Measurements from ENCODE around the gene MYH6. TPM values are rescaled to one million over a fixed set of nuclear protein-coding genes. Genes with fewer than 3 reads are reported as not detected.

The MYH6 gene
- total RNA-seq, 1 donor: not detected

GRCh38 chr14:23376482-23377197, 31.4 kb downstream of the MYH6 start, which contains the start of gene CMTM5:
TSS of gene CMTM5 (plus strand) at chr14:23377046. CDS start at chr14:23377252, 206 bp downstream.
- no peaks in the 10 kb centered on the region for H3K4me1 ChIP-seq (ENCODE audit: insufficient read depth, low read length)
- no peaks in the 10 kb centered on the region for H3K36me3 ChIP-seq (ENCODE audit: insufficient read depth, low read length)
- no peaks in the 10 kb centered on the region for H4K20me1 ChIP-seq (ENCODE audit: insufficient read depth, low read length)
- H3K27me3 ChIP-seq (ENCODE audit: insufficient read depth, low read length): peaks cover 17% of the 10 kb centered on the region
- no peak within 1 kb of the TSS for H3K4me3 ChIP-seq (ENCODE audit: insufficient read depth, low read length)
- H2AFZ ChIP-seq (ENCODE audit: low read length): no peak within 1 kb of the TSS
- no peak within 1 kb of the TSS for H3K27ac ChIP-seq (ENCODE audit: low read depth, low read length)
- H3K79me2 ChIP-seq (ENCODE audit: insufficient read depth, low read length): no peaks in the 10 kb centered on the region
- peak; percentile 86 for DNase-seq (ENCODE audit: insufficient read length, low spot score, missing footprints)
- TF ChIP-seq CTCF (IDR thresholded peaks at IDR 0.05; ENCODE audit: extremely low read depth, low read depth, low read length): no peak
- H3K9me3 ChIP-seq (ENCODE audit: low read depth, low read length): no peaks in the 10 kb centered on the region
- H3K4me2 ChIP-seq (ENCODE audit: insufficient read depth, low read length): no peak within 1 kb of the TSS

- no peak overlapping the region for H3K27ac ChIP-seq (ENCODE audit: low read depth, low read length)
- H3K79me2 ChIP-seq (ENCODE audit: insufficient read depth, low read length): no peaks in the 10 kb centered on the region
- H2AFZ ChIP-seq (ENCODE audit: low read length): no peak overlapping the region
- H3K27me3 ChIP-seq (ENCODE audit: insufficient read depth, low read length): peaks cover 21% of the 10 kb centered on the region
- H3K4me3 ChIP-seq (ENCODE audit: insufficient read depth, low read length): no peak overlapping the region
- no peaks in the 10 kb centered on the region for H3K4me1 ChIP-seq (ENCODE audit: insufficient read depth, low read length)
- no peak for TF ChIP-seq CTCF (IDR thresholded peaks at IDR 0.05; ENCODE audit: extremely low read depth, low read depth, low read length)
- H4K20me1 ChIP-seq (ENCODE audit: insufficient read depth, low read length): no peaks in the 10 kb centered on the region
- DNase-seq (ENCODE audit: insufficient read length, low spot score, missing footprints): no peak
- H3K4me2 ChIP-seq (ENCODE audit: insufficient read depth, low read length): no peak overlapping the region
- no peaks in the 10 kb centered on the region for H3K36me3 ChIP-seq (ENCODE audit: insufficient read depth, low read length)
- no peaks in the 10 kb centered on the region for H3K9me3 ChIP-seq (ENCODE audit: low read depth, low read length)
Observed at GRCh38 chr14:23375527-23376251, 32.4 kb downstream of the MYH6 start.

- Histone ChIP-seq H3K4me2 (ENCODE audit: insufficient read depth, low read length) (no peak overlapping the region), H4K20me1 (ENCODE audit: insufficient read depth, low read length) (no peaks in the 10 kb centered on the region), H3K4me3 (ENCODE audit: insufficient read depth, low read length) (no peak overlapping the region), H3K27ac (ENCODE audit: low read depth, low read length) (no peak overlapping the region), H3K9me3 (ENCODE audit: low read depth, low read length) (no peaks in the 10 kb centered on the region), H3K36me3 (ENCODE audit: insufficient read depth, low read length) (no peaks in the 10 kb centered on the region), H3K79me2 (ENCODE audit: insufficient read depth, low read length) (no peaks in the 10 kb centered on the region), H3K27me3 (ENCODE audit: insufficient read depth, low read length) (peaks cover 28% of the 10 kb centered on the region), H2AFZ (ENCODE audit: low read length) (no peak overlapping the region), H3K4me1 (ENCODE audit: insufficient read depth, low read length) (no peaks in the 10 kb centered on the region)
- no peak for TF ChIP-seq CTCF (IDR thresholded peaks at IDR 0.05; ENCODE audit: extremely low read depth, low read depth, low read length)
- DNase-seq (ENCODE audit: insufficient read length, low spot score, missing footprints): no peak
Observed at GRCh38 chr14:23373041-23373440, 35.0 kb downstream of the MYH6 start.

GRCh38 chr14:23372509-23372908, 35.6 kb downstream of the MYH6 start, which contains the start of gene IL25:
TSS of gene IL25 (plus strand) at chr14:23372809.
- Histone ChIP-seq H3K4me3 (ENCODE audit: insufficient read depth, low read length) (no peak within 1 kb of the TSS), H3K36me3 (ENCODE audit: insufficient read depth, low read length) (no peaks in the 10 kb centered on the region), H3K4me1 (ENCODE audit: insufficient read depth, low read length) (no peaks in the 10 kb centered on the region), H4K20me1 (ENCODE audit: insufficient read depth, low read length) (no peaks in the 10 kb centered on the region), H3K79me2 (ENCODE audit: insufficient read depth, low read length) (no peaks in the 10 kb centered on the region), H2AFZ (ENCODE audit: low read length) (no peak within 1 kb of the TSS), H3K27ac (ENCODE audit: low read depth, low read length) (no peak within 1 kb of the TSS), H3K27me3 (ENCODE audit: insufficient read depth, low read length) (peaks cover 31% of the 10 kb centered on the region), H3K9me3 (ENCODE audit: low read depth, low read length) (no peaks in the 10 kb centered on the region), H3K4me2 (ENCODE audit: insufficient read depth, low read length) (no peak within 1 kb of the TSS)
- TF ChIP-seq CTCF (IDR thresholded peaks at IDR 0.05; ENCODE audit: extremely low read depth, low read depth, low read length): no peak
- DNase-seq (ENCODE audit: insufficient read length, low spot score, missing footprints): no peak
